CD14-positive monocyte (primary cell): ENCODE results near the gene SLC9A9. TPM values are rescaled to one million over a fixed set of nuclear protein-coding genes. Genes with fewer than 3 reads are reported as not detected.

Source experiments
- DNase-seq, 3 donors: peaks; one replicate each; pipeline ENCODE4 v3.0.0-alpha.2; 2011 to 2022
- H2AFZ ChIP-seq: 2 replicates; pipeline ENCODE4 v1.6.0; 2012; ENCODE audit warnings: mild to moderate bottlenecking, low read depth, low read length, inconsistent platforms; ENCODE audit not compliant: insufficient read depth, poor library complexity, severe bottlenecking
- H3K27ac ChIP-seq, 2 donors: 1 replicate in 1 of 2; 2 replicates in 1 of 2; pipeline ENCODE4 v1.5.1; 2012 to 2013; ENCODE audit warnings: low read length in 2 of 2, control low read depth in 1 of 2, inconsistent platforms in 1 of 2, low read depth in 1 of 2, mild to moderate bottlenecking in 1 of 2
- H3K27me3 ChIP-seq, 2 donors: one replicate each; pipeline versions ENCODE4 v1.6.0 to v1.6.1; 2011 to 2013; ENCODE audit warnings: low read length in 2 of 2; ENCODE audit not compliant: control insufficient read depth in 2 of 2, insufficient read depth in 2 of 2
- H3K36me3 ChIP-seq, 2 donors: replicated peaks in 1 of 2; 1 replicate in 1 of 2; 2 replicates in 1 of 2; pipeline versions ENCODE4 v1.5.1 to v1.6.1; 2012 to 2013; ENCODE audit warnings: low read length in 2 of 2, control low read depth in 1 of 2, inconsistent platforms in 1 of 2, mild to moderate bottlenecking in 1 of 2; ENCODE audit not compliant: insufficient read depth in 2 of 2, control insufficient read depth in 1 of 2
- H3K4me1 ChIP-seq, 2 donors: 1 replicate in 1 of 2; 2 replicates in 1 of 2; pipeline versions ENCODE4 v1.5.1 to v1.6.1; 2012 to 2013; ENCODE audit warnings: low read length in 2 of 2, control low read depth in 1 of 2, inconsistent platforms in 1 of 2, mild to moderate bottlenecking in 1 of 2, moderate library complexity in 1 of 2; ENCODE audit not compliant: insufficient read depth in 2 of 2, control insufficient read depth in 1 of 2
- H3K4me2 ChIP-seq: replicated peaks from 2 replicates; pipeline ENCODE3; 2012; ENCODE audit warnings: low read length, moderate library complexity, mild to moderate bottlenecking; ENCODE audit not compliant: poor library complexity, severe bottlenecking; ENCODE audit errors: extremely low read depth
- H3K4me3 ChIP-seq, 3 experiments: fragments of 200-600 bp in 1 of 3; sonication (generic) in 1 of 3; replicated peaks in 1 of 3; 1 replicate in 2 of 3; 2 replicates in 1 of 3; pipeline ENCODE4 v1.5.1; 2011 to 2013; ENCODE audit warnings: low read length in 3 of 3, mild to moderate bottlenecking in 3 of 3, control low read depth in 2 of 3, low read depth in 2 of 3, inconsistent platforms in 1 of 3, moderate library complexity in 1 of 3
- H3K79me2 ChIP-seq: 2 replicates; pipeline ENCODE4 v1.6.0; 2012; ENCODE audit warnings: mild to moderate bottlenecking, control low read depth, inconsistent platforms, low read length, moderate library complexity; ENCODE audit not compliant: insufficient read depth
- H3K9ac ChIP-seq: 2 replicates; pipeline ENCODE4 v1.6.0; 2017; ENCODE audit warnings: low read length, mild to moderate bottlenecking; ENCODE audit not compliant: insufficient read depth, poor library complexity, severe bottlenecking
- H3K9me3 ChIP-seq, 2 donors: replicated peaks in 1 of 2; 1 replicate in 1 of 2; 2 replicates in 1 of 2; pipeline versions ENCODE4 v1.5.1 to v1.6.1; 2012 to 2013; ENCODE audit warnings: low read length in 2 of 2, control low read depth in 1 of 2; ENCODE audit not compliant: control insufficient read depth in 1 of 2, insufficient read depth in 1 of 2
- H4K20me1 ChIP-seq: 2 replicates; pipeline ENCODE4 v1.6.0; 2012; ENCODE audit warnings: mild to moderate bottlenecking, low read length, control low read depth, moderate library complexity; ENCODE audit not compliant: insufficient read depth
- H3K27ac Mint-ChIP-seq, 7 donors: one replicate each; pipeline ENCODE4 v1.8.0; 2020; ENCODE audit warnings: mild to moderate bottlenecking in 7 of 7, mixed read lengths in 7 of 7, moderate library complexity in 6 of 7, inconsistent platforms in 2 of 7
- H3K27me3 Mint-ChIP-seq, 3 donors: one replicate each; pipeline ENCODE4 v1.8.0; 2021 to 2022; ENCODE audit warnings: low read depth in 3 of 3, mild to moderate bottlenecking in 3 of 3, mixed read lengths in 3 of 3, moderate library complexity in 3 of 3, inconsistent platforms in 1 of 3
- H3K36me3 Mint-ChIP-seq, 2 donors: one replicate each; pipeline ENCODE4 v1.8.0; 2020; ENCODE audit warnings: mixed read lengths in 2 of 2, inconsistent platforms in 1 of 2, mild to moderate bottlenecking in 1 of 2
- H3K4me1 Mint-ChIP-seq: one replicate; pipeline ENCODE4 v1.8.0; 2020; ENCODE audit warnings: mild to moderate bottlenecking, mixed read lengths
- H3K4me3 Mint-ChIP-seq, 2 donors: one replicate each; pipeline ENCODE4 v1.8.0; 2020; ENCODE audit warnings: mild to moderate bottlenecking in 2 of 2, mixed read lengths in 2 of 2, moderate library complexity in 1 of 2
- H3K9me3 Mint-ChIP-seq, 7 donors: one replicate each; pipeline ENCODE4 v1.8.0; 2020 to 2022; ENCODE audit warnings: mixed read lengths in 7 of 7, mild to moderate bottlenecking in 6 of 7, moderate library complexity in 6 of 7, inconsistent platforms in 2 of 7
- CTCF ChIP-seq: fragments of 200-600 bp; IDR thresholded peaks from one replicate; pipeline ENCODE4 v1.8.0; 2022; ENCODE audit warnings: antibody characterized with exemption, mild to moderate bottlenecking
- WGBS: methylation state at CpG from one replicate; pipeline ENCODE4 v1.1.5; 2013; ENCODE audit warnings: missing lambda C conversion rate; ENCODE audit not compliant: insufficient coverage; 5-methylcytosine and 5-hydroxymethylcytosine counted together
- intact Hi-C, 2 donors: fragments of 100-400 bp; cut with micrococcal nuclease; formaldehyde crosslinking; loops; one replicate each; pipeline versions ENCODE4 v1.15.0 to v1.15.1; 2023
- polyA plus RNA-seq, 3 donors: library from polyadenylated mRNA; depleted of rRNA in 1 of 3; unstranded in 2 of 3; stranded (reverse) in 1 of 3; fragments of 300-500 nt in 2 of 3; fragments of >200 nt in 1 of 3; fragmentation: Illumina TruSeq in 2 of 3; gene quantifications; 1 replicate in 2 of 3; 2 replicates in 1 of 3; pipeline ENCODE4 v1.2.3, GENCODE V29; 2012 to 2021

The SLC9A9 gene
- polyA plus RNA-seq, 3 donors, result 14.1 to 32.8 (median 27.0) TPM

- Mint-ChIP-seq H3K9me3 (peaks cover 0 to 6% (median 2%) of the 10 kb centered on the region in 7 donors), H3K4me3 (no peak overlapping the region), H3K27ac (no peak overlapping the region), H3K4me1 (peaks cover 6% of the 10 kb centered on the region), H3K36me3 (peaks cover 21 to 39% of the 10 kb centered on the region in 2 donors), H3K27me3 (peaks cover 0 to 1% (median 1%) of the 10 kb centered on the region in 3 donors)
- intact Hi-C loops, result no loop called here
- Histone ChIP-seq H4K20me1 (no peaks in the 10 kb centered on the region), H3K4me2 (no peak overlapping the region), H3K36me3 (peaks cover 0 to 8% of the 10 kb centered on the region in 2 donors), H3K9me3 (no peaks in the 10 kb centered on the region), H3K9ac (no peak overlapping the region), H3K79me2 (no peaks in the 10 kb centered on the region), H2AFZ (no peak overlapping the region), H3K4me3 (no peak overlapping the region), H3K27ac (no peak overlapping the region), H3K4me1 (peaks cover 6 to 8% of the 10 kb centered on the region in 2 donors), H3K27me3 (no peaks in the 10 kb centered on the region)
- no CpG with 5 or more reads among the region's 3 CpGs for WGBS
- no peak for DNase-seq
- no peak for TF ChIP-seq CTCF
These were observed 490.6 kb downstream of the SLC9A9 start for GRCh38 chr3:143357700-143358099.

GRCh38 chr3:143356839-143357238, 491.4 kb downstream of the SLC9A9 start:
- Mint-ChIP-seq H3K4me1 (peaks cover 8% of the 10 kb centered on the region), H3K36me3 (peaks cover 14 to 35% of the 10 kb centered on the region in 2 donors), H3K27ac (no peak overlapping the region), H3K9me3 (peaks cover 0 to 4% (median 0%) of the 10 kb centered on the region in 7 donors), H3K4me3 (no peak overlapping the region), H3K27me3 (peaks cover 0 to 1% (median 1%) of the 10 kb centered on the region in 3 donors)
- Histone ChIP-seq H3K9me3 (no peaks in the 10 kb centered on the region), H3K4me2 (no peak overlapping the region), H3K9ac (no peak overlapping the region), H3K27ac (no peak overlapping the region), H2AFZ (no peak overlapping the region), H3K4me3 (no peak overlapping the region), H3K27me3 (no peaks in the 10 kb centered on the region), H3K4me1 (peaks cover 8 to 11% of the 10 kb centered on the region in 2 donors), H3K79me2 (no peaks in the 10 kb centered on the region), H3K36me3 (peaks cover 0 to 8% of the 10 kb centered on the region in 2 donors), H4K20me1 (no peaks in the 10 kb centered on the region)
- no peak for TF ChIP-seq CTCF
- no CpG with 5 or more reads among the region's 1 CpG for WGBS
- intact Hi-C loops, result no loop called here
- DNase-seq, result no peak
